IMR-90 (cell line): ENCODE measurements around the gene ARHGEF33. TPM values are rescaled to one million over a fixed set of nuclear protein-coding genes. Genes with fewer than 3 reads are reported as not detected.

Experiments used
- ATAC-seq: fragments of 200-7000 bp; cut with Tn5 transposase; 2 replicates; pipeline ENCODE4 v1.9.1; 2020; ENCODE audit warnings: low read depth, mild to moderate bottlenecking, moderate library complexity
- BruUV-seq: library from RNA; stranded (reverse); fragments of 400-500 nt; replicated peaks from 2 replicates; lab custom pipeline; 2021; lab: Mats Ljungman, UMichigan
- CTCF ChIA-PET: fragments of 300-600 bp; formaldehyde crosslinking; extraction: SDS; loops from one replicate; lab custom pipeline; 2021; ENCODE audit warnings: antibody characterized with exemption; lab: Yijun Ruan, JAX
- POLR2A ChIA-PET: fragments of 300-600 bp; sonication (Branson Sonifier 250); formaldehyde crosslinking; loops from one replicate; lab custom pipeline; 2022; ENCODE audit warnings: antibody characterized with exemption; ENCODE audit not compliant: unreplicated experiment; lab: Charles Lee
- DNase-seq: peaks from one replicate; pipeline ENCODE4 v3.0.0; 2013
- H2AFZ ChIP-seq: replicated peaks from 2 replicates; pipeline ENCODE3; 2013; ENCODE audit warnings: low read length, mild to moderate bottlenecking; ENCODE audit not compliant: poor library complexity
- H2AK5ac ChIP-seq: 2 replicates; pipeline ENCODE4 v1.6.1; 2013; ENCODE audit warnings: low read depth, low read length, inconsistent platforms
- H2AK9ac ChIP-seq: replicated peaks from 2 replicates; pipeline ENCODE3; 2013; ENCODE audit warnings: mild to moderate bottlenecking, low read depth, low read length, moderate library complexity; ENCODE audit not compliant: poor library complexity
- H2BK120ac ChIP-seq: 2 replicates; pipeline ENCODE4 v1.6.1; 2013; ENCODE audit warnings: low read depth, low read length, inconsistent platforms
- H2BK15ac ChIP-seq: 3 replicates; pipeline ENCODE4 v1.6.1; 2013; ENCODE audit warnings: low read depth, low read length, inconsistent platforms
- H2BK20ac ChIP-seq: 2 replicates; pipeline ENCODE4 v1.6.1; 2013; ENCODE audit warnings: low read depth, mild to moderate bottlenecking, inconsistent platforms, low read length, moderate library complexity
- H2BK5ac ChIP-seq: 2 replicates; pipeline ENCODE4 v1.6.1; 2013; ENCODE audit warnings: mild to moderate bottlenecking, low read depth, low read length, inconsistent platforms; ENCODE audit not compliant: poor library complexity, severe bottlenecking
- H3K14ac ChIP-seq: replicated peaks from 2 replicates; pipeline ENCODE4 v1.6.1; 2013; ENCODE audit warnings: low read depth, low read length, inconsistent platforms
- H3K18ac ChIP-seq: 2 replicates; pipeline ENCODE4 v1.6.1; 2013; ENCODE audit warnings: low read depth, low read length, control low read depth
- H3K23ac ChIP-seq: 2 replicates; pipeline ENCODE4 v1.6.1; 2013; ENCODE audit warnings: low read depth, low read length, inconsistent platforms
- H3K27ac ChIP-seq: 2 replicates; pipeline ENCODE4 v1.5.1; 2013; ENCODE audit warnings: mild to moderate bottlenecking, control low read depth, low read length; ENCODE audit not compliant: insufficient read depth
- H3K27me3 ChIP-seq: 2 replicates; pipeline ENCODE4 v1.6.1; 2013; ENCODE audit warnings: low read length; ENCODE audit not compliant: control insufficient read depth, insufficient read depth
- H3K36me3 ChIP-seq: 2 replicates; pipeline ENCODE4 v1.6.1; 2013; ENCODE audit warnings: low read length, mixed read lengths; ENCODE audit not compliant: control insufficient read depth, insufficient read depth
- H3K4ac ChIP-seq: 2 replicates; pipeline ENCODE4 v1.6.1; 2013; ENCODE audit warnings: low read depth, low read length, inconsistent platforms
- H3K4me1 ChIP-seq: 2 replicates; pipeline ENCODE4 v1.6.1; 2013; ENCODE audit warnings: low read length, mixed read lengths; ENCODE audit not compliant: control insufficient read depth, insufficient read depth
- H3K4me2 ChIP-seq: 2 replicates; pipeline ENCODE4 v1.6.1; 2013; ENCODE audit warnings: low read depth, mild to moderate bottlenecking, control low read depth, low read length, moderate library complexity
- H3K4me3 ChIP-seq: 2 replicates; pipeline ENCODE4 v1.5.1; 2013; ENCODE audit warnings: low read depth, mild to moderate bottlenecking, control low read depth, low read length, moderate library complexity; ENCODE audit not compliant: insufficient read depth
- H3K56ac ChIP-seq: 2 replicates; pipeline ENCODE4 v1.6.1; 2013; ENCODE audit warnings: low read length, inconsistent platforms; ENCODE audit not compliant: insufficient read depth; ENCODE audit errors: extremely low read depth
- H3K79me1 ChIP-seq, 2 experiments: 2 replicates each; pipeline ENCODE4 v1.6.1; 2013; ENCODE audit warnings: low read length in 2 of 2, inconsistent platforms in 1 of 2, low read depth in 1 of 2
- H3K9ac ChIP-seq: 2 replicates; pipeline ENCODE4 v1.6.1; 2013; ENCODE audit warnings: low read depth, low read length, control low read depth
- H3K9me1 ChIP-seq: 2 replicates; pipeline ENCODE4 v1.6.1; 2013; ENCODE audit warnings: low read length, inconsistent platforms; ENCODE audit not compliant: insufficient read depth
- H3K9me3 ChIP-seq: 2 replicates; pipeline ENCODE4 v1.6.1; 2013; ENCODE audit warnings: low read length; ENCODE audit not compliant: control insufficient read depth, insufficient read depth
- H4K20me1 ChIP-seq: 2 replicates; pipeline ENCODE4 v1.6.1; 2013; ENCODE audit warnings: low read length, inconsistent platforms; ENCODE audit not compliant: insufficient read depth
- H4K5ac ChIP-seq: 2 replicates; pipeline ENCODE4 v1.6.1; 2013; ENCODE audit warnings: mild to moderate bottlenecking, low read depth, low read length, control low read depth
- H4K8ac ChIP-seq, 2 experiments: 2 replicates each; pipeline ENCODE4 v1.6.1; 2013; ENCODE audit warnings: low read depth in 2 of 2, low read length in 2 of 2, control low read depth in 1 of 2, inconsistent platforms in 1 of 2
- H4K91ac ChIP-seq: 2 replicates; pipeline ENCODE4 v1.6.1; 2013; ENCODE audit warnings: low read depth, low read length, inconsistent platforms; ENCODE audit not compliant: insufficient read depth
- CHD1 ChIP-seq: IDR thresholded peaks from 2 replicates; pipeline ENCODE4 v1.6.1; 2012; ENCODE audit warnings: low read depth, low read length, improper control_type of control experiment
- ELK1 ChIP-seq: fragments of 150-350 bp; IDR thresholded peaks from 2 replicates; pipeline ENCODE4 v1.6.1; 2016; ENCODE audit warnings: low read depth, mild to moderate bottlenecking, low read length, moderate library complexity, borderline replicate concordance
- MXI1 ChIP-seq: IDR thresholded peaks from 2 replicates; pipeline ENCODE4 v1.6.1; 2012; ENCODE audit warnings: low read depth, mild to moderate bottlenecking, low read length, moderate library complexity, borderline replicate concordance
- NFE2L2 ChIP-seq: fragments of 150-350 bp; IDR thresholded peaks from 2 replicates; pipeline ENCODE4 v1.6.1; 2016; ENCODE audit warnings: low read depth, mild to moderate bottlenecking, low read length
- POLR2A ChIP-seq: IDR thresholded peaks from 2 replicates; pipeline ENCODE4 v1.6.1; 2012; ENCODE audit warnings: mild to moderate bottlenecking, low read depth, low read length
- RAD21 ChIP-seq: IDR thresholded peaks from 2 replicates; pipeline ENCODE4 v1.6.1; 2012; ENCODE audit warnings: low read length, improper control_type of control experiment
- RCOR1 ChIP-seq: IDR thresholded peaks from 2 replicates; pipeline ENCODE4 v1.6.1; 2012; ENCODE audit warnings: mild to moderate bottlenecking, low read length, improper control_type of control experiment; ENCODE audit not compliant: insufficient replicate concordance
- WGBS, 2 experiments: methylation state at CpG; one replicate each; pipeline versions ENCODE4 v1.1.5 to v1.1.7; 2013; ENCODE audit warnings: missing lambda C conversion rate in 2 of 2; ENCODE audit not compliant: insufficient read length in 1 of 2; ENCODE audit errors: extremely low coverage in 2 of 2; 5-methylcytosine and 5-hydroxymethylcytosine counted together
- dilution Hi-C: fragments of 300-500 bp; cut with HindIII; formaldehyde crosslinking; loops from one replicate; pipeline ENCODE4 v1.14.3; 2018; ENCODE audit warnings: low sequenced_read_pairs; ENCODE audit not compliant: unreplicated experiment
- in situ Hi-C: fragments of 300-500 bp; cut with MboI; formaldehyde crosslinking; loops from 3 replicates; pipeline ENCODE4 v1.14.3; 2019; ENCODE audit warnings: low sequenced_read_pairs, inconsistent platforms, mixed read lengths
- intact Hi-C: fragments of 100-400 bp; cut with micrococcal nuclease; formaldehyde crosslinking; loops from 2 replicates; pipeline ENCODE4 v1.10.0; 2022
- polyA plus RNA-seq, 3 experiments: library from polyadenylated mRNA; depleted of rRNA; stranded (reverse); fragments of >200 nt; gene quantifications; 2 replicates each; pipeline ENCODE4 v1.2.3, GENCODE V29; 2012; ENCODE audit warnings: low replicate concordance in 1 of 3
- total RNA-seq: library from RNA; depleted of rRNA; stranded (reverse); fragments of >200 nt; gene quantifications from 2 replicates; pipeline ENCODE4 v1.2.3, GENCODE V29; 2012

The ARHGEF33 gene
- total and polyA plus RNA-seq, 2 of the 4 experiments (the other 2 are of a cell fraction), result 0.18 to 0.21 TPM

GRCh38 chr2:38945372-38945771 is 55.7 kb downstream of the ARHGEF33 start:
- dilution Hi-C loops (no loop called here), in situ Hi-C loops (loop anchor here (10.0 kb wide), 1 partner anchor 279 kb away; no protein-coding TSS in a partner anchor), intact Hi-C loops (no loop called here)
- 40% methylated on average over 1 of the region's 4 CpGs; no CpG with 5 or more reads in 1 of the 2 experiments for WGBS, 2 experiments
- Histone ChIP-seq H2BK15ac (no peak overlapping the region), H3K9me1 (no peaks in the 10 kb centered on the region), H3K36me3 (no peaks in the 10 kb centered on the region), H3K4ac (no peak overlapping the region), H3K9ac (no peak overlapping the region), H3K18ac (no peak overlapping the region), H4K20me1 (0 out of 2 replicates have a peak, but pooled peaks cover 4% of the 10 kb centered on the region), H2BK120ac (no peak overlapping the region), H3K23ac (no peak overlapping the region), H3K79me1 (no peaks in the 10 kb centered on the region), H2AFZ (no peak overlapping the region), H3K27me3 (no peaks in the 10 kb centered on the region; the same call in 1 of the 2 replicates), H4K8ac (no peak overlapping the region), H2BK5ac (no peak overlapping the region), H3K14ac (no peak overlapping the region), H2AK5ac (no peak overlapping the region), H3K4me1 (0 out of 2 replicates have a peak, but pooled peaks cover 2% of the 10 kb centered on the region), H3K4me3 (no peak overlapping the region), H3K56ac (no peak overlapping the region), H3K27ac (no peak overlapping the region), H3K9me3 (no peaks in the 10 kb centered on the region), H4K91ac (no peak overlapping the region), H4K5ac (no peak overlapping the region), H2AK9ac (no peak overlapping the region), H3K4me2 (no peak overlapping the region), H2BK20ac (no peak overlapping the region)
- DNase-seq, result no peak
- CTCF ChIA-PET, result no interaction called here
- ATAC-seq, result no peak
- BruUV-seq, result no TSS peak
- POLR2A ChIA-PET, result no interaction called here
- TF ChIP-seq RAD21, result no peak
- TF ChIP-seq RCOR1, result no peak
- TF ChIP-seq CHD1, result no peak
- no peak for TF ChIP-seq POLR2A
- TF ChIP-seq ELK1, result no peak
- TF ChIP-seq NFE2L2, result no peak
- no peak for TF ChIP-seq MXI1
